HepG2 (cell line): ENCODE measurements around the gene GPR107. TPM values are rescaled to one million over a fixed set of nuclear protein-coding genes. Genes with fewer than 3 reads are reported as not detected.
A peak's percentile ranks its signal among the peaks of the same experiment; 100 is the strongest.

Experiments
- ATF1 ChIP-seq: IDR thresholded peaks from 2 replicates; pipeline ENCODE4 v1.6.1; 2016; ENCODE audit warnings: mild to moderate bottlenecking, control low read depth
- DBP ChIP-seq: sonication (generic); formaldehyde crosslinking; IDR thresholded peaks from 2 replicates; pipeline ENCODE4 v1.4.0; 2020; ENCODE audit warnings: missing genetic modification reagents; ENCODE audit errors: not compliant biosample characterization
- FOSL1 ChIP-seq: sonication (generic); formaldehyde crosslinking; IDR thresholded peaks from 2 replicates; pipeline ENCODE4 v1.9.0; 2021; ENCODE audit warnings: missing genetic modification reagents, borderline replicate concordance
- IRF2 ChIP-seq: IDR thresholded peaks from 2 replicates; pipeline ENCODE4 v1.6.1; 2018; ENCODE audit warnings: missing genetic modification reagents, missing compliant biosample characterization
- KAT8 ChIP-seq: IDR thresholded peaks from 2 replicates; pipeline ENCODE4 v1.6.1; 2016; ENCODE audit warnings: missing genetic modification reagents, missing compliant biosample characterization
- KDM5A ChIP-seq: fragments of 200-600 bp; sonication (generic); IDR thresholded peaks from 2 replicates; pipeline ENCODE4 v1.7.0; 2018; ENCODE audit warnings: antibody characterized with exemption, mild to moderate bottlenecking, low read length, borderline replicate concordance
- MTF2 ChIP-seq: sonication (generic); formaldehyde crosslinking; IDR thresholded peaks from 2 replicates; pipeline ENCODE4 v1.5.0; 2020; ENCODE audit warnings: missing genetic modification reagents, borderline replicate concordance
- MYNN ChIP-seq: sonication (generic); formaldehyde crosslinking; IDR thresholded peaks from 2 replicates; pipeline ENCODE4 v1.4.0; 2020; ENCODE audit warnings: mild to moderate bottlenecking, low read depth, missing genetic modification reagents
- NFKBIZ ChIP-seq: IDR thresholded peaks from 2 replicates; pipeline ENCODE4 v1.6.1; 2018; ENCODE audit warnings: missing genetic modification reagents, missing compliant biosample characterization
- TBX2 ChIP-seq: sonication (generic); formaldehyde crosslinking; IDR thresholded peaks from 2 replicates; pipeline ENCODE4 v1.5.0; 2020; ENCODE audit warnings: missing genetic modification reagents, mild to moderate bottlenecking, borderline replicate concordance
- ZEB1 ChIP-seq: IDR thresholded peaks from 2 replicates; pipeline ENCODE4 v1.6.1; 2012; ENCODE audit warnings: mild to moderate bottlenecking, low read depth, inconsistent platforms; ENCODE audit not compliant: insufficient replicate concordance
- ZNF251 ChIP-seq: sonication (generic); formaldehyde crosslinking; IDR thresholded peaks from 2 replicates; pipeline ENCODE4 v1.9.0; 2021; ENCODE audit warnings: mild to moderate bottlenecking, missing genetic modification reagents
- ZNF557 ChIP-seq: sonication (generic); formaldehyde crosslinking; IDR thresholded peaks from 2 replicates; pipeline ENCODE4 v1.4.0; 2020; ENCODE audit warnings: missing genetic modification reagents
- ZNF609 ChIP-seq: sonication (generic); formaldehyde crosslinking; IDR thresholded peaks from 2 replicates; pipeline ENCODE4 v1.4.0; 2020; ENCODE audit warnings: mild to moderate bottlenecking, missing genetic modification reagents, borderline replicate concordance
- ZNF629 ChIP-seq: sonication (generic); formaldehyde crosslinking; conservative IDR thresholded peaks from 2 replicates; pipeline ENCODE4 v1.5.0; 2020; ENCODE audit warnings: missing genetic modification reagents
- ZNF678 ChIP-seq: sonication (generic); formaldehyde crosslinking; IDR thresholded peaks from 2 replicates; pipeline ENCODE4 v1.4.0; 2020; ENCODE audit warnings: mild to moderate bottlenecking, missing genetic modification reagents
- ZNF776 ChIP-seq: sonication (generic); formaldehyde crosslinking; IDR thresholded peaks from 2 replicates; pipeline ENCODE4 v1.4.0; 2020; ENCODE audit warnings: mild to moderate bottlenecking, missing genetic modification reagents
- ZNF883 ChIP-seq: sonication (generic); formaldehyde crosslinking; IDR thresholded peaks from 2 replicates; pipeline ENCODE4 v1.5.1; 2020; ENCODE audit warnings: mild to moderate bottlenecking, missing genetic modification reagents; ENCODE audit errors: not compliant biosample characterization
- polyA plus RNA-seq, 8 experiments: library from polyadenylated mRNA; depleted of rRNA in 3 of 8; stranded (reverse) in 7 of 8; unstranded in 1 of 8; fragments of >200 nt; fragmentation: Illumina TruSeq in 4 of 8; extraction: Trizol in 4 of 8; gene quantifications; 2 replicates each; pipeline versions ENCODE4 v1.2.1 to v1.2.3, GENCODE V29; 2011 to 2016; ENCODE audit warnings: low read depth in 4 of 8, missing spikeins in 1 of 8, mixed read lengths in 1 of 8; ENCODE audit not compliant: insufficient read depth in 1 of 8
- total RNA-seq, 5 experiments: library from RNA; depleted of rRNA; stranded (reverse); fragments of >200 nt; fragmentation: Illumina TruSeq; extraction: Trizol; gene quantifications; 2 replicates each; pipeline ENCODE4 v1.2.3, GENCODE V29; 2016; ENCODE audit warnings: low read depth in 1 of 5
- TF ChIP-seq, protein P1 (sequence below): IDR thresholded peaks from 2 replicates; pipeline ENCODE4 v1.6.1; 2016; ENCODE audit warnings: mild to moderate bottlenecking, missing biosample characterization, missing genetic modification reagents
- TF ChIP-seq, protein P2 (sequence below): sonication (generic); formaldehyde crosslinking; IDR thresholded peaks from 2 replicates; pipeline ENCODE4 v1.4.0; 2020; ENCODE audit warnings: missing genetic modification reagents
- TF ChIP-seq, protein P3 (sequence below): sonication (generic); formaldehyde crosslinking; IDR thresholded peaks from 2 replicates; pipeline ENCODE4 v1.8.1; 2023; ENCODE audit warnings: mild to moderate bottlenecking, inconsistent platforms, moderate library complexity, missing genetic modification reagents, borderline replicate concordance

Gene GPR107
- total and polyA plus RNA-seq, 2 of the 13 experiments (the other 11 are each of a cell fraction or from before 2014, with no cell fraction given), result 22.5 to 24.4 TPM

DNA sequence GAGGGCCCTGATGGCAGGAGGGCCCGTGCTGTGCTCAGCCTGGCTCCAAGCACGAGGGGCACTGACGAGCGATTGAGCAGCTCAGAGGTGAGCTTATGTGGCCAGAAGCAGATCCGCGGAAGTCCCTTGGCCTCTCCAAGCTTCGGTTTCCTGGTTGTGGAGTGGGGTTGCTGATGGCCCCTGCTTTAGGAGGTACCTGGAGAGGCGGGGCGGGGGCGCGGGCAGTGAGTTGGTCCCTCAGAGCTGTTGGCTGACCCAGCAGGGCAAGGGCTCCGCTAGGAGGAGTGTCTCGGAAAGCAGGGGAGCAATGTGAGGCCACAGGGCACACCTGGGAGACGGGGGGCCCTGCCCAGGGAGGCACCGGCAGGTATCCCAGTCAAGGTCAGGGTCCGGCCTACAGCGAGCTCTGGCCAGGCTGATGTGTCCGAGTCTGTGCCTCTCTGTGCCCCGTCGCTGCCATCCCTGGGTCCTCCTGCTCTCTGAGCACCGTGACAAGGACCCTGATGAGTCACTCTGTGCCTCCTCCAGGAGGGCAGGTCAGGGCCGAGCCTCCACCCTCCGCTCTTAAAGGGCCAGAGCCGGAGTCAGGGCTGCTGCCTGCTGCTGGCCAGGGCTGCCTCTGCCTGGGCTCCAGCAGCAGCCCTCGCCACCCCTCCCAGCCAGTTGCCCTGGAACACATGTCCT is 133.3 kb downstream of the GPR107 start (continued):
- TF ChIP-seq FOSL1 (CRISPR knock-in tag) (peak; percentile 67), ZNF557 (CRISPR knock-in tag) (no peak), ZNF883 (CRISPR knock-in tag) (no peak), MTF2 (CRISPR knock-in tag) (no peak), ZEB1 (peak; percentile 28), ZNF776 (CRISPR knock-in tag) (no peak), NFKBIZ (no peak), IRF2 (CRISPR knock-in tag) (0 out of 2 replicates have a peak, but pooled peaks have one; percentile 17), ZNF609 (CRISPR knock-in tag) (0 out of 2 replicates have a peak, but pooled peaks have one; percentile 15), ZNF251 (CRISPR knock-in tag) (no peak), TBX2 (CRISPR knock-in tag) (peak; percentile 47; the same call in 1 of the 2 replicates), MYNN (CRISPR knock-in tag) (no peak), ZNF678 (CRISPR knock-in tag) (0 out of 2 replicates have a peak, but pooled peaks have one; percentile 42), ATF1 (CRISPR knock-in tag) (no peak), KDM5A (no peak), ZNF629 (CRISPR knock-in tag) (no peak), DBP (CRISPR knock-in tag) (no peak), KAT8 (CRISPR knock-in tag) (peak; percentile 30; the same call in 1 of the 2 replicates)
- TF ChIP-seq, protein P1, sequence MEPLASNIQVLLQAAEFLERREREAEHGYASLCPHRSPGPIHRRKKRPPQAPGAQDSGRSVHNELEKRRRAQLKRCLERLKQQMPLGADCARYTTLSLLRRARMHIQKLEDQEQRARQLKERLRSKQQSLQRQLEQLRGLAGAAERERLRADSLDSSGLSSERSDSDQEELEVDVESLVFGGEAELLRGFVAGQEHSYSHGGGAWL (CRISPR knock-in tag), result 0 out of 2 replicates have a peak, but pooled peaks have one; percentile 25
- TF ChIP-seq, protein P2, sequence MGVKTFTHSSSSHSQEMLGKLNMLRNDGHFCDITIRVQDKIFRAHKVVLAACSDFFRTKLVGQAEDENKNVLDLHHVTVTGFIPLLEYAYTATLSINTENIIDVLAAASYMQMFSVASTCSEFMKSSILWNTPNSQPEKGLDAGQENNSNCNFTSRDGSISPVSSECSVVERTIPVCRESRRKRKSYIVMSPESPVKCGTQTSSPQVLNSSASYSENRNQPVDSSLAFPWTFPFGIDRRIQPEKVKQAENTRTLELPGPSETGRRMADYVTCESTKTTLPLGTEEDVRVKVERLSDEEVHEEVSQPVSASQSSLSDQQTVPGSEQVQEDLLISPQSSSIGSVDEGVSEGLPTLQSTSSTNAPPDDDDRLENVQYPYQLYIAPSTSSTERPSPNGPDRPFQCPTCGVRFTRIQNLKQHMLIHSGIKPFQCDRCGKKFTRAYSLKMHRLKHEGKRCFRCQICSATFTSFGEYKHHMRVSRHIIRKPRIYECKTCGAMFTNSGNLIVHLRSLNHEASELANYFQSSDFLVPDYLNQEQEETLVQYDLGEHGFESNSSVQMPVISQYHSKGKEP (CRISPR knock-in tag), result no peak
- TF ChIP-seq, protein P3, sequence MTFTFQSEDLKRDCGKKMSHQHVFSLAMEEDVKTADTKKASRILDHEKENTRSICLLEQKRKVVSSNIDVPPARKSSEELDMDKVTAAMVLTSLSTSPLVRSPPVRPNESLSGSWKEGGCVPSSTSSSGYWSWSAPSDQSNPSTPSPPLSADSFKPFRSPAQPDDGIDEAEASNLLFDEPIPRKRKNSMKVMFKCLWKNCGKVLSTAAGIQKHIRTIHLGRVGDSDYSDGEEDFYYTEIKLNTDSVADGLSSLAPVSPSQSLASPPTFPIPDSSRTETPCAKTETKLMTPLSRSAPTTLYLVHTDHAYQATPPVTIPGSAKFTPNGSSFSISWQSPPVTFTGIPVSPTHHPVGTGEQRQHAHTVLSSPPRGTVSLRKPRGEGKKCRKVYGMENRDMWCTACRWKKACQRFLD, result no peak
